HG02678 (cell line): Measurements from ENCODE around the gene VPS18.
"Not testable (repeated sequence)": the region's sequence is repeated elsewhere in the genome, so short reads cannot be mapped to it uniquely, and the experiment has no call there.

Experiments
- ATAC-seq: cut with Tn5 transposase; IDR thresholded peaks from one replicate; pipeline ENCODE4 v1.9.1; 2021; ENCODE audit warnings: mild to moderate bottlenecking, moderate library complexity; ENCODE audit not compliant: unreplicated experiment

VPS18 gene

GRCh38 chr15:40893733-40894680 is at the start of gene VPS18:
VPS18 (plus strand) TSS chr15:40894450; CDS start chr15:40894769, 319 bp downstream.
- peak; percentile 89 for ATAC-seq

GRCh38 chr15:40844696-40845030 is 49.6 kb upstream of the VPS18 start:
- ATAC-seq, result no peak

DNA sequence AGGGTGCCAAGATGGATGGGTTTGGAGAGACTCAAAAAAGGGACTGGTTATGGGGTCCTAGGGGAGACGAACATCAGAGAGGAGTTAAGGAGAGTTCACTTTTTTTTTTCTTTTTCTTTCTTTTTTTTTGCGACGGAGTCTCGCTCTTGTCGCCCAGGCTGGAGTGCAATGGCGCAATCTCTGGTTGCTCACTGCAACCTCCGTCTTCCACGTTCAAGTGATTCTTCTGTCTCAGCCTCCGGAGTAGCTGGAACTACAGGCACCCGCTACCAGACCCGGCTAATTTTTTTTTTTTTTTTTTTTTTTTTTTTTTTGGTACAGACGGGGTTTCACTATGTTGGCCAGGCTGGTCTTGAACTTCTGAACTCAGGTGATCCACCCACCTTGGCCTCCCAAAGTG is 49.2 kb upstream of the VPS18 start:
- no peak for ATAC-seq

DNA sequence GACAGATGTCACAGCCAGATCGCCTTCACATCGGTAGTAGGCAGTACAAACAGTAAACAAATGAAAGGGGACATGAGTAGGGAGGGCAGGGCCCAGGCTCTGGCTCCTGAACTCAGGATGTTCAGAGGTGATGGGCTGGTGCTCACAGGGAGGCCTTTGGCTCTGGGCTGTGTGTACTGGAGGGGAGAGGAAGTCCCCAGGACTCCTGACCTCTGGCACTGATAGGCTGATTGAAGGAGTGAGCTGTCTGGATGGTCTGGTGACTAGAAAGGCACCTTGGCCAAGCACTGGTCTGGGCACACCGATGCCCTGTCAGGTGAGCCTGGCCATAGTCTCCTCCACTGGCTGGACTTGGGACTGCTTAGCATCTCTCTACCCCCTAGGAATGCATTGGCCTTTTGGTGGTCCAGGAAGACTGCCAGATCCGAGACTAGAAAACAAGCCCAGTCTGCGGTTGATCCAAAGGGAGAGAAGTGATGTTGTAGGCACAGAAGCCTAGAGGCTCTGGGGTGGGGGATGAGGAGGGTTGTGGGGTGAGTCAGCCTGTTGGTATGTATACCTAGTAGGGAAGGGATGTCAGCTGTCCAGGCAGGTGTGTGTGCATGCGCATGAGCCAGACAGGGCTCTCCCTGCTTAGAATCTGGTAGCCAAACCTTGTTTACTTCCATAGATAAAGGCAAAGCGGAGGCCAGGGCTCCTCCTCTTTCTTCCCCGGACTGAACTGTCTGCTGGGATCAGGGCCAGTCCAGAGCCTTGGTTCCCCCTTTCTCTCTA is 48.6 kb upstream of the VPS18 start:
- no peak for ATAC-seq

DNA sequence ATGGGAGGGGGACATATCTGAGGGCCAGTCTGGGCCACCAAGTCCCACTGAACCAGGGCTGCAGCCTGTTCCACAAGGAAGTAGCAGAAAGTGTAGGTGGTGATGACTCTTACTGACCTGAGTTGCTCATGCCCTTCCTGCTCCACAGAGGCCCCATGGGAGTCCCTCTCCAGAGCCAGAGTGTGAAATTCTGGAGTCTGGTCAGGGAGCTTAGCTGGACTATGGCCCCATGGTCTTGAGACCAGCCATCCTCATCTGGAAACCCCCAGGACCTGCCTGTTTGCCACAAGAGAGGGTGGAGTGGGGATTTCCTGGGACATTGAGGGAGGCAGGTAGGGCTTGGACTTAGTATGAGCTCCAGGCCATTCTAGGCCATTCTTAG is 47.4 kb upstream of the VPS18 start:
- ATAC-seq, result peak; percentile 24

GRCh38 chr15:40847223-40847961 is 46.9 kb upstream of the VPS18 start:
- ATAC-seq, result peak; percentile 74

- no peak for ATAC-seq
Observed at GRCh38 chr15:40850576-40851112, 43.6 kb upstream of the VPS18 start.

DNA sequence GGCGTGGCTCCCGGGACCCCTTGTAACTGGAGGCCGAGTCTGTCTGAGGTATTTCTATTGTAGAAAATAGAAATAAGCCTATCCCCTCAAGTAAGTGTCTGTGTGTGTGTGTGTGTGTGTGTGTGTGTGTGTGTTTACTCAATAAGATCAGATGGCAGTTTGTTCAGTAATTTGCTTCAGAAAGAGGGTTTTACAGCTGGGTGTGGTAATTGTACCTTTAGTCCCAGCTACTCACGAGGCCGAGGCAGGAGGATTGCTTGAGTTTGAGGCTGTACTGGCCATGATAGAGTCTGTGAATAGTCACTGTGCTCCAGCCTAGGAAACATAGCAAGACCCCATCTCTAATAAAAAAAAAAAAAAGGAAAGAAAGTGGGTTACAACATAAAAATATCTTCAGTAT is 41.7 kb upstream of the VPS18 start:
- ATAC-seq, result no peak

DNA sequence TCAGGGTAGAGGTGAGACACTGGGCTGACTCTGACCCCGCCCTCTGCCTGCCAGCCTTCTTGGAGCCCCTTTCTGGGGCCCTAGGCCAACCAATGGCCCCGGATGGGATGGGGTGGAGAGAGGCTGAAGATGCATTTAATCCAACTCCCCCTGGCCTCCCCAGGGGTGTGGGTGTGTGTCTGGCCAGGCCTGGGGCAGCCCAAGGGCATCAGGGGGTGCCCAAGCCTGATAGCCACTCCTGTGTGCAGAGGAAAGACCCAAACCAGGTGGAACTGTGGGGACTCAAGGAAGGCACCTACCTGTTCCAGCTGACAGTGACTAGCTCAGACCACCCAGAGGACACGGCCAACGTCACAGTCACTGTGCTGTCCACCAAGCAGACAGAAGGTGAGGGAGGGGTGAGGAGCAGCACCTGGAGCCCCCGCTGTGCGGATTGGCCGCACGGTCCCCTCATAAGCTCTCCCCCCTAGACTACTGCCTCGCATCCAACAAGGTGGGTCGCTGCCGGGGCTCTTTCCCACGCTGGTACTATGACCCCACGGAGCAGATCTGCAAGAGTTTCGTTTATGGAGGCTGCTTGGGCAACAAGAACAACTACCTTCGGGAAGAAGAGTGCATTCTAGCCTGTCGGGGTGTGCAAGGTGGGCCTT is 40.9 kb upstream of the VPS18 start:
- no peak for ATAC-seq

DNA sequence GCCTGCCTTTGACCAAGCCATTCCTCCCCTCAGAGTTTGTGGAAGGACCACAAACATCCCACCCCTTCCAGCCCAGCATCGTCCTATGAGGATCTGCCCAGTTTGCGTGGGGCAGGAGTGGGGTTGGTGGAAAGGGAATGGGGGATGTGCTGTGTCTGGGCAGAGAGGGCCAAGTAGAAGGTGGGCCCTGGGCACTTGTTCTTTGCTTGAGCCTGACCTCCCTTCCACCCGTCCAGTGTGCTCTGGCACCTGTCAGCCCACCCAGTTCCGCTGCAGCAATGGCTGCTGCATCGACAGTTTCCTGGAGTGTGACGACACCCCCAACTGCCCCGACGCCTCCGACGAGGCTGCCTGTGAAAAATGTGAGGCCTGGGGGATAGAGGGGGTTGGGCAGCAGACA is 40.1 kb upstream of the VPS18 start:
- no peak for ATAC-seq

- ATAC-seq, result no peak
Observed at GRCh38 chr15:40855706-40856234, 38.5 kb upstream of the VPS18 start.

GRCh38 chr15:40856746-40857145 is 37.5 kb upstream of the VPS18 start:
- no peak for ATAC-seq

DNA sequence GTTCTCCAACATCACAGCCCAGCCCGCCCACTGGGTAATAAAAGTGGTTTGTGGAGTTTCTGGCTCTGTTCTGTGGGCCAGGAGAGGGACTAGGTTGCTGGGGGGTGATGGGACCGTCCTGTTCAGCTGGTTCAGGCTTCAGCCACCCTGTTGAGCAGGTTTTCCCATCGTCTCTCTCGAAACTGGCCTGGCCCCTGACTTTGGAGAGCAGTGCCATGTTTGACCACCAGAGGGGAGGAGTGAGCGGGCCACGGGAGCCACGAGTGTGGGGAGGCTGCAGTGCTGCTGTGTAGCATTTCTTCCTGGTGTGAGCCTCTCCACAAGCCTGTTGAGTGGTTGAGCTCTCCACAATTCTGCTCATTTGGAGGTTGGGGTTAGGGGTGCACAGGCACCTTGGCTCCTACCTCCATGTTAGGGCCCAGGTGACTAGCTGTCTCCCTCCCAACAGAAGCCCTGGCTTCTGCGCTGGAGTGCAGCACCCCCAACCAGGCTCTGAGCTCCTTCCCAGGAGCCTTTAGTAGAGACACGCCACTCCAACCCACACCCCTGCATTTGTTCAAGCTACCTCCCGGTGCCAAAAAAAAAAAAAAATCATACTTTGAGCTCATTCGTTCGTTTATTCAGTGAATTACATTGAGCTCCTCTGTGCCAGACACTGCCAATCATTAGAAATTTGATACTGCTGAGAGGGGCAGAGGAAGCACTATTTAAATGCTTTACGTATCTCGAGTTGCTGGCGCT is 36.5 kb upstream of the VPS18 start:
- peak; percentile 70 for ATAC-seq

DNA sequence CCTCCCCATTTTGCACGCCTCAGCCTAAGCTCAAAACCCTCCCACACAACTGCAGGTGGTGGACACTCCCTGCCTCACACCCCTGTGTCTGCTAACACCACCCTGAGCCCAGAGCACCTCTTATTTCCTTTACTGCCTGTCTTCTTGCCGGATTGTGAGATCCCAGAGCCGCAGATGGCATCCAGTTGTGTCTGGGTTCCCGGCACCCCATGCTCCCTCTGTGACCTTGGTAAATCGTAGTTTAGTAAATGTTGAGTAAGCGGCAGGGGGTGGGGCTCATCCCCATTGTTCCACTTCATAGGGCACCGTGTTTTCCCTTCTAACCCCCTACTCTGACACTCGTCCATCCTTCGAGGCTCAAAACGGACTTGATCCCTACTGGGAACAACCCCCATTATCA is 35.5 kb upstream of the VPS18 start:
- no peak for ATAC-seq

GRCh38 chr15:40859206-40859851 is 34.9 kb upstream of the VPS18 start:
- peak; percentile 66 for ATAC-seq

GRCh38 chr15:40861147-40861546 is 33.1 kb upstream of the VPS18 start:
- ATAC-seq, result not testable (repeated sequence)

GRCh38 chr15:40863660-40864270 is 30.5 kb upstream of the VPS18 start:
- no peak for ATAC-seq

GRCh38 chr15:40867199-40867598 is 27.1 kb upstream of the VPS18 start:
- ATAC-seq, result no peak

GRCh38 chr15:40869686-40870085 is 24.6 kb upstream of the VPS18 start:
- no peak for ATAC-seq
